Hepatocyte (in vitro differentiated cells): ENCODE measurements around the gene HOXD1.

Experiments
- EZH2 ChIP-seq: fragments of 200-600 bp; sonication (generic); IDR thresholded peaks from 2 replicates; pipeline ENCODE4 v1.6.1; 2016; ENCODE audit warnings: antibody characterized with exemption, mild to moderate bottlenecking, borderline replicate concordance
- EZH2phosphoT487 ChIP-seq: fragments of 200-600 bp; sonication (generic); IDR thresholded peaks from one replicate; pipeline ENCODE4 v1.6.1; 2018; ENCODE audit warnings: antibody characterized with exemption, mild to moderate bottlenecking, low read depth, moderate library complexity; ENCODE audit not compliant: unreplicated experiment, severe bottlenecking
- TF ChIP-seq, protein P1 (sequence below): fragments of 200-600 bp; sonication (generic); IDR thresholded peaks from 2 replicates; pipeline ENCODE4 v1.5.1; 2016; ENCODE audit warnings: antibody characterized with exemption, mild to moderate bottlenecking; ENCODE audit not compliant: poor library complexity

- TF ChIP-seq, protein P1, sequence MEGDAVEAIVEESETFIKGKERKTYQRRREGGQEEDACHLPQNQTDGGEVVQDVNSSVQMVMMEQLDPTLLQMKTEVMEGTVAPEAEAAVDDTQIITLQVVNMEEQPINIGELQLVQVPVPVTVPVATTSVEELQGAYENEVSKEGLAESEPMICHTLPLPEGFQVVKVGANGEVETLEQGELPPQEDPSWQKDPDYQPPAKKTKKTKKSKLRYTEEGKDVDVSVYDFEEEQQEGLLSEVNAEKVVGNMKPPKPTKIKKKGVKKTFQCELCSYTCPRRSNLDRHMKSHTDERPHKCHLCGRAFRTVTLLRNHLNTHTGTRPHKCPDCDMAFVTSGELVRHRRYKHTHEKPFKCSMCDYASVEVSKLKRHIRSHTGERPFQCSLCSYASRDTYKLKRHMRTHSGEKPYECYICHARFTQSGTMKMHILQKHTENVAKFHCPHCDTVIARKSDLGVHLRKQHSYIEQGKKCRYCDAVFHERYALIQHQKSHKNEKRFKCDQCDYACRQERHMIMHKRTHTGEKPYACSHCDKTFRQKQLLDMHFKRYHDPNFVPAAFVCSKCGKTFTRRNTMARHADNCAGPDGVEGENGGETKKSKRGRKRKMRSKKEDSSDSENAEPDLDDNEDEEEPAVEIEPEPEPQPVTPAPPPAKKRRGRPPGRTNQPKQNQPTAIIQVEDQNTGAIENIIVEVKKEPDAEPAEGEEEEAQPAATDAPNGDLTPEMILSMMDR, result no peak
- no peak for TF ChIP-seq EZH2
- no peak for TF ChIP-seq EZH2phosphoT487
These were observed 3.9 kb downstream of the HOXD1 start for GRCh38 chr2:176192351-176192750.
